GM23338 (cell line): ENCODE results near the gene C1orf210. TPM values are rescaled to one million over a fixed set of nuclear protein-coding genes. Genes with fewer than 3 reads are reported as not detected.

ENCODE experiments used
- ATAC-seq: fragments of 200-7000 bp; cut with Tn5 transposase; 3 replicates; pipeline ENCODE4 v1.9.1; 2020
- DNase-seq: peaks from one replicate; pipeline ENCODE4 v3.0.0-alpha.2; 2015; ENCODE audit warnings: low spot score
- H2AFZ ChIP-seq: fragments of 200-600 bp; sonication (generic); 2 replicates; pipeline ENCODE4 v1.8.0; 2016; ENCODE audit warnings: antibody characterized with exemption, mild to moderate bottlenecking, moderate library complexity
- H3F3A ChIP-seq: fragments of 200-600 bp; sonication (generic); replicated peaks from 2 replicates; pipeline ENCODE4 v1.8.0; 2017; ENCODE audit warnings: antibody characterized with exemption, mixed run types, low read depth
- H3K27ac ChIP-seq: fragments of 200-600 bp; sonication (generic); 2 replicates; pipeline ENCODE4 v1.6.1; 2016; ENCODE audit warnings: low read depth
- H3K27me3 ChIP-seq: fragments of 200-600 bp; sonication (generic); 2 replicates; pipeline ENCODE4 v1.8.0; 2016; ENCODE audit warnings: mild to moderate bottlenecking, mixed run types, moderate library complexity; ENCODE audit not compliant: insufficient read depth
- H3K36me3 ChIP-seq: fragments of 200-600 bp; sonication (generic); 2 replicates; pipeline ENCODE4 v1.8.0; 2016; ENCODE audit warnings: mild to moderate bottlenecking; ENCODE audit not compliant: insufficient read depth
- H3K4me1 ChIP-seq: fragments of 200-600 bp; sonication (generic); 2 replicates; pipeline ENCODE4 v1.8.0; 2016; ENCODE audit warnings: mild to moderate bottlenecking, moderate library complexity; ENCODE audit not compliant: insufficient read depth
- H3K4me2 ChIP-seq: fragments of 200-600 bp; sonication (generic); 2 replicates; pipeline ENCODE4 v1.7.1; 2017; ENCODE audit warnings: mixed run types
- H3K4me3 ChIP-seq: fragments of 200-600 bp; sonication (generic); 2 replicates; pipeline ENCODE4 v1.6.1; 2016; ENCODE audit warnings: mixed run types
- H3K79me2 ChIP-seq: fragments of 200-600 bp; sonication (generic); replicated peaks from 2 replicates; pipeline ENCODE4 v1.8.0; 2017; ENCODE audit warnings: mild to moderate bottlenecking; ENCODE audit not compliant: insufficient read depth
- H3K9me2 ChIP-seq: fragments of 200-600 bp; sonication (generic); 2 replicates; pipeline ENCODE4 v1.8.0; 2017; ENCODE audit not compliant: insufficient read depth
- H4K20me1 ChIP-seq: fragments of 200-600 bp; sonication (generic); replicated peaks from 2 replicates; pipeline ENCODE4 v1.8.0; 2017; ENCODE audit warnings: mild to moderate bottlenecking; ENCODE audit not compliant: insufficient read depth
- H3K27ac Mint-ChIP-seq: 2 replicates; pipeline ENCODE4 v1.8.0; 2020; ENCODE audit warnings: inconsistent platforms, mild to moderate bottlenecking, moderate library complexity, mixed read lengths
- H3K27me3 Mint-ChIP-seq: 3 replicates; pipeline ENCODE4 v1.8.0; 2022; ENCODE audit warnings: low read depth, mild to moderate bottlenecking, moderate library complexity, mixed read lengths, inconsistent platforms; ENCODE audit not compliant: insufficient read depth, poor library complexity
- H3K36me3 Mint-ChIP-seq: 3 replicates; pipeline ENCODE4 v1.8.0; 2021; ENCODE audit warnings: low read depth, mild to moderate bottlenecking, inconsistent platforms, moderate library complexity, mixed read lengths
- H3K4me1 Mint-ChIP-seq: 3 replicates; pipeline ENCODE4 v1.8.0; 2020; ENCODE audit warnings: mild to moderate bottlenecking, inconsistent platforms, mixed read lengths
- H3K4me3 Mint-ChIP-seq: 3 replicates; pipeline ENCODE4 v1.8.0; 2021; ENCODE audit warnings: moderate library complexity, mild to moderate bottlenecking, inconsistent platforms, mixed read lengths
- H3K9me3 Mint-ChIP-seq: 3 replicates; pipeline ENCODE4 v1.8.0; 2020; ENCODE audit warnings: moderate library complexity, mild to moderate bottlenecking, inconsistent platforms, mixed read lengths
- EZH2phosphoT487 ChIP-seq: fragments of 200-600 bp; sonication (generic); IDR thresholded peaks from one replicate; pipeline ENCODE4 v1.8.1; 2018; ENCODE audit warnings: antibody characterized with exemption; ENCODE audit not compliant: unreplicated experiment
- JUNB ChIP-seq: IDR thresholded peaks from one replicate; pipeline ENCODE4 v1.6.1; 2016; ENCODE audit warnings: antibody characterized with exemption; ENCODE audit not compliant: unreplicated experiment
- POLR2AphosphoS5 ChIP-seq: IDR thresholded peaks from 2 replicates; pipeline ENCODE4 v1.6.1; 2016; ENCODE audit warnings: antibody characterized with exemption, low read depth
- STAT1 ChIP-seq: IDR thresholded peaks from one replicate; pipeline ENCODE4 v1.6.1; 2016; ENCODE audit warnings: antibody characterized with exemption; ENCODE audit not compliant: unreplicated experiment
- polyA plus RNA-seq: library from polyadenylated mRNA; unstranded; fragments of >200 nt; fragmentation: Nextera tagmentation; extraction: Ambion mirVana; gene quantifications from 2 replicates; pipeline ENCODE4 v1.2.1, GENCODE V29; 2016
- total RNA-seq: library from RNA; depleted of rRNA; stranded (reverse); fragments of >200 nt; shearing (Covaris generic); gene quantifications from 2 replicates; pipeline ENCODE4 v1.2.3, GENCODE V29; 2014
- TF ChIP-seq, protein P1 (sequence below): IDR thresholded peaks from 2 replicates; pipeline ENCODE4 v1.6.1; 2016; ENCODE audit warnings: antibody characterized with exemption
- TF ChIP-seq, protein P2 (sequence below): fragments of 250-450 bp; sonication (Bioruptor Pico); IDR thresholded peaks from 2 replicates; pipeline ENCODE4 v1.5.0; 2020; ENCODE audit warnings: mild to moderate bottlenecking, moderate library complexity
- TF ChIP-seq, protein P3 (sequence below), 2 experiments: fragments of 200-600 bp in 1 of 2; sonication (generic) in 1 of 2; conservative IDR thresholded peaks; 2 replicates each; pipeline versions ENCODE4 v1.5.1 to v1.6.1; 2016 to 2017; ENCODE audit warnings: antibody characterized with exemption in 2 of 2, low read depth in 2 of 2, mild to moderate bottlenecking in 2 of 2, moderate library complexity in 1 of 2
- TF ChIP-seq, protein P4 (sequence below): IDR thresholded peaks from one replicate; pipeline ENCODE4 v1.6.1; 2018; ENCODE audit warnings: antibody characterized with exemption; ENCODE audit not compliant: unreplicated experiment

The C1orf210 gene
- total and polyA plus RNA-seq, 2 experiments from 2014 or later: 10.3 to 17.1 TPM

DNA sequence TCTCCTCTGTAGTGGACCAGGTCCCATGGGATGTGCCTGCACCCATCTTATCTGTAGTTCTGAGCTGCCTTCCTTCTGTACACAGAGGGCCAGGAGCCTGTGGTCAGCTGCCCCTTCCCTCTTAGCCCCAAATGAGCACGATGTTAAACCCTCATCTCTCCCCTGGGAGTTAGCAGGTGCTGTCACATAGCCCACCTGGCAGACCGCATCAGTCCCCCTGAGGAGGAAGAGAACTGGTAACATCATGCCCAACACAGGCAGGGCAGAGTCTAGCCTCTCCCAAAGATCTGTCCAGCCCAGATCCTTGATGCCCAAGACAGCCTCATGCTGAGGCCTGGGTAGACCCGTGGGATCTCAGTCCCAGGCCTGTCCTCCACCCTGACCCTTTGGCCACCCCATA lies 20.1 kb upstream of the C1orf210 start:
- no peak for DNase-seq
- Histone ChIP-seq H3F3A (no peaks in the 10 kb centered on the region), H3K36me3 (no peaks in the 10 kb centered on the region), H3K4me1 (no peaks in the 10 kb centered on the region), H3K9me2 (no peaks in the 10 kb centered on the region), H3K79me2 (no peaks in the 10 kb centered on the region), H3K4me3 (no peak overlapping the region), H4K20me1 (no peaks in the 10 kb centered on the region), H3K27ac (no peak overlapping the region), H3K4me2 (no peak overlapping the region), H3K27me3 (no peaks in the 10 kb centered on the region), H2AFZ (no peak overlapping the region)
- no peak for ATAC-seq
- Mint-ChIP-seq H3K9me3 (no peaks in the 10 kb centered on the region), H3K4me3 (no peak overlapping the region), H3K4me1 (peaks cover 9% of the 10 kb centered on the region), H3K27me3 (peaks cover 16% of the 10 kb centered on the region), H3K36me3 (no peaks in the 10 kb centered on the region; the same call in 2 of the 3 replicates), H3K27ac (peak overlapping the region; percentile 17; the same call in 1 of the 2 replicates)
- TF ChIP-seq EZH2phosphoT487: no peak
- no peak for TF ChIP-seq POLR2AphosphoS5
- TF ChIP-seq JUNB: no peak
- TF ChIP-seq, protein P1, sequence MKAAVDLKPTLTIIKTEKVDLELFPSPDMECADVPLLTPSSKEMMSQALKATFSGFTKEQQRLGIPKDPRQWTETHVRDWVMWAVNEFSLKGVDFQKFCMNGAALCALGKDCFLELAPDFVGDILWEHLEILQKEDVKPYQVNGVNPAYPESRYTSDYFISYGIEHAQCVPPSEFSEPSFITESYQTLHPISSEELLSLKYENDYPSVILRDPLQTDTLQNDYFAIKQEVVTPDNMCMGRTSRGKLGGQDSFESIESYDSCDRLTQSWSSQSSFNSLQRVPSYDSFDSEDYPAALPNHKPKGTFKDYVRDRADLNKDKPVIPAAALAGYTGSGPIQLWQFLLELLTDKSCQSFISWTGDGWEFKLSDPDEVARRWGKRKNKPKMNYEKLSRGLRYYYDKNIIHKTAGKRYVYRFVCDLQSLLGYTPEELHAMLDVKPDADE: no peak
- TF ChIP-seq, protein P2, sequence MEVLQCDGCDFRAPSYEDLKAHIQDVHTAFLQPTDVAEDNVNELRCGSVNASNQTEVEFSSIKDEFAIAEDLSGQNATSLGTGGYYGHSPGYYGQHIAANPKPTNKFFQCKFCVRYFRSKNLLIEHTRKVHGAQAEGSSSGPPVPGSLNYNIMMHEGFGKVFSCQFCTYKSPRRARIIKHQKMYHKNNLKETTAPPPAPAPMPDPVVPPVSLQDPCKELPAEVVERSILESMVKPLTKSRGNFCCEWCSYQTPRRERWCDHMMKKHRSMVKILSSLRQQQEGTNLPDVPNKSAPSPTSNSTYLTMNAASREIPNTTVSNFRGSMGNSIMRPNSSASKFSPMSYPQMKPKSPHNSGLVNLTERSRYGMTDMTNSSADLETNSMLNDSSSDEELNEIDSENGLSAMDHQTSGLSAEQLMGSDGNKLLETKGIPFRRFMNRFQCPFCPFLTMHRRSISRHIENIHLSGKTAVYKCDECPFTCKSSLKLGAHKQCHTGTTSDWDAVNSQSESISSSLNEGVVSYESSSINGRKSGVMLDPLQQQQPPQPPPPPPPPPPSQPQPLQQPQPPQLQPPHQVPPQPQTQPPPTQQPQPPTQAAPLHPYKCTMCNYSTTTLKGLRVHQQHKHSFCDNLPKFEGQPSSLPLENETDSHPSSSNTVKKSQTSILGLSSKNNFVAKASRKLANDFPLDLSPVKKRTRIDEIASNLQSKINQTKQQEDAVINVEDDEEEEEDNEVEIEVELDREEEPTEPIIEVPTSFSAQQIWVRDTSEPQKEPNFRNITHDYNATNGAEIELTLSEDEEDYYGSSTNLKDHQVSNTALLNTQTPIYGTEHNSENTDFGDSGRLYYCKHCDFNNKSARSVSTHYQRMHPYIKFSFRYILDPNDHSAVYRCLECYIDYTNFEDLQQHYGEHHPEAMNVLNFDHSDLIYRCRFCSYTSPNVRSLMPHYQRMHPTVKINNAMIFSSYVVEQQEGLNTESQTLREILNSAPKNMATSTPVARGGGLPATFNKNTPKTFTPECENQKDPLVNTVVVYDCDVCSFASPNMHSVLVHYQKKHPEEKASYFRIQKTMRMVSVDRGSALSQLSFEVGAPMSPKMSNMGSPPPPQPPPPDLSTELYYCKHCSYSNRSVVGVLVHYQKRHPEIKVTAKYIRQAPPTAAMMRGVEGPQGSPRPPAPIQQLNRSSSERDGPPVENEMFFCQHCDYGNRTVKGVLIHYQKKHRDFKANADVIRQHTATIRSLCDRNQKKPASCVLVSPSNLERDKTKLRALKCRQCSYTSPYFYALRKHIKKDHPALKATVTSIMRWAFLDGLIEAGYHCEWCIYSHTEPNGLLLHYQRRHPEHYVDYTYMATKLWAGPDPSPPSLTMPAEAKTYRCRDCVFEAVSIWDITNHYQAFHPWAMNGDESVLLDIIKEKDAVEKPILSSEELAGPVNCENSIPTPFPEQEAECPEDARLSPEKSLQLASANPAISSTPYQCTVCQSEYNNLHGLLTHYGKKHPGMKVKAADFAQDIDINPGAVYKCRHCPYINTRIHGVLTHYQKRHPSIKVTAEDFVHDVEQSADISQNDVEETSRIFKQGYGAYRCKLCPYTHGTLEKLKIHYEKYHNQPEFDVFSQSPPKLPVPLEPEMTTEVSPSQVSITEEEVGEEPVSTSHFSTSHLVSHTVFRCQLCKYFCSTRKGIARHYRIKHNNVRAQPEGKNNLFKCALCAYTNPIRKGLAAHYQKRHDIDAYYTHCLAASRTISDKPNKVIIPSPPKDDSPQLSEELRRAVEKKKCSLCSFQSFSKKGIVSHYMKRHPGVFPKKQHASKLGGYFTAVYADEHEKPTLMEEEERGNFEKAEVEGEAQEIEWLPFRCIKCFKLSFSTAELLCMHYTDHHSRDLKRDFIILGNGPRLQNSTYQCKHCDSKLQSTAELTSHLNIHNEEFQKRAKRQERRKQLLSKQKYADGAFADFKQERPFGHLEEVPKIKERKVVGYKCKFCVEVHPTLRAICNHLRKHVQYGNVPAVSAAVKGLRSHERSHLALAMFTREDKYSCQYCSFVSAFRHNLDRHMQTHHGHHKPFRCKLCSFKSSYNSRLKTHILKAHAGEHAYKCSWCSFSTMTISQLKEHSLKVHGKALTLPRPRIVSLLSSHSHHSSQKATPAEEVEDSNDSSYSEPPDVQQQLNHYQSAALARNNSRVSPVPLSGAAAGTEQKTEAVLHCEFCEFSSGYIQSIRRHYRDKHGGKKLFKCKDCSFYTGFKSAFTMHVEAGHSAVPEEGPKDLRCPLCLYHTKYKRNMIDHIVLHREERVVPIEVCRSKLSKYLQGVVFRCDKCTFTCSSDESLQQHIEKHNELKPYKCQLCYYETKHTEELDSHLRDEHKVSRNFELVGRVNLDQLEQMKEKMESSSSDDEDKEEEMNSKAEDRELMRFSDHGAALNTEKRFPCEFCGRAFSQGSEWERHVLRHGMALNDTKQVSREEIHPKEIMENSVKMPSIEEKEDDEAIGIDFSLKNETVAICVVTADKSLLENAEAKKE (CRISPR knock-in tag): no peak
- no peak for TF ChIP-seq STAT1
- TF ChIP-seq, protein P3, sequence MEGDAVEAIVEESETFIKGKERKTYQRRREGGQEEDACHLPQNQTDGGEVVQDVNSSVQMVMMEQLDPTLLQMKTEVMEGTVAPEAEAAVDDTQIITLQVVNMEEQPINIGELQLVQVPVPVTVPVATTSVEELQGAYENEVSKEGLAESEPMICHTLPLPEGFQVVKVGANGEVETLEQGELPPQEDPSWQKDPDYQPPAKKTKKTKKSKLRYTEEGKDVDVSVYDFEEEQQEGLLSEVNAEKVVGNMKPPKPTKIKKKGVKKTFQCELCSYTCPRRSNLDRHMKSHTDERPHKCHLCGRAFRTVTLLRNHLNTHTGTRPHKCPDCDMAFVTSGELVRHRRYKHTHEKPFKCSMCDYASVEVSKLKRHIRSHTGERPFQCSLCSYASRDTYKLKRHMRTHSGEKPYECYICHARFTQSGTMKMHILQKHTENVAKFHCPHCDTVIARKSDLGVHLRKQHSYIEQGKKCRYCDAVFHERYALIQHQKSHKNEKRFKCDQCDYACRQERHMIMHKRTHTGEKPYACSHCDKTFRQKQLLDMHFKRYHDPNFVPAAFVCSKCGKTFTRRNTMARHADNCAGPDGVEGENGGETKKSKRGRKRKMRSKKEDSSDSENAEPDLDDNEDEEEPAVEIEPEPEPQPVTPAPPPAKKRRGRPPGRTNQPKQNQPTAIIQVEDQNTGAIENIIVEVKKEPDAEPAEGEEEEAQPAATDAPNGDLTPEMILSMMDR (conservative IDR thresholded peaks at IDR 0.05; ENCODE audit: low read depth in 2 of 2): no peak
- TF ChIP-seq, protein P4, sequence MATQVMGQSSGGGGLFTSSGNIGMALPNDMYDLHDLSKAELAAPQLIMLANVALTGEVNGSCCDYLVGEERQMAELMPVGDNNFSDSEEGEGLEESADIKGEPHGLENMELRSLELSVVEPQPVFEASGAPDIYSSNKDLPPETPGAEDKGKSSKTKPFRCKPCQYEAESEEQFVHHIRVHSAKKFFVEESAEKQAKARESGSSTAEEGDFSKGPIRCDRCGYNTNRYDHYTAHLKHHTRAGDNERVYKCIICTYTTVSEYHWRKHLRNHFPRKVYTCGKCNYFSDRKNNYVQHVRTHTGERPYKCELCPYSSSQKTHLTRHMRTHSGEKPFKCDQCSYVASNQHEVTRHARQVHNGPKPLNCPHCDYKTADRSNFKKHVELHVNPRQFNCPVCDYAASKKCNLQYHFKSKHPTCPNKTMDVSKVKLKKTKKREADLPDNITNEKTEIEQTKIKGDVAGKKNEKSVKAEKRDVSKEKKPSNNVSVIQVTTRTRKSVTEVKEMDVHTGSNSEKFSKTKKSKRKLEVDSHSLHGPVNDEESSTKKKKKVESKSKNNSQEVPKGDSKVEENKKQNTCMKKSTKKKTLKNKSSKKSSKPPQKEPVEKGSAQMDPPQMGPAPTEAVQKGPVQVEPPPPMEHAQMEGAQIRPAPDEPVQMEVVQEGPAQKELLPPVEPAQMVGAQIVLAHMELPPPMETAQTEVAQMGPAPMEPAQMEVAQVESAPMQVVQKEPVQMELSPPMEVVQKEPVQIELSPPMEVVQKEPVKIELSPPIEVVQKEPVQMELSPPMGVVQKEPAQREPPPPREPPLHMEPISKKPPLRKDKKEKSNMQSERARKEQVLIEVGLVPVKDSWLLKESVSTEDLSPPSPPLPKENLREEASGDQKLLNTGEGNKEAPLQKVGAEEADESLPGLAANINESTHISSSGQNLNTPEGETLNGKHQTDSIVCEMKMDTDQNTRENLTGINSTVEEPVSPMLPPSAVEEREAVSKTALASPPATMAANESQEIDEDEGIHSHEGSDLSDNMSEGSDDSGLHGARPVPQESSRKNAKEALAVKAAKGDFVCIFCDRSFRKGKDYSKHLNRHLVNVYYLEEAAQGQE: no peak
